HCT116 (cell line): ENCODE data around the gene GLMP. TPM values are rescaled to one million over a fixed set of nuclear protein-coding genes. Genes with fewer than 3 reads are reported as not detected.

Experiments
- ATAC-seq: fragments of 200-7000 bp; cut with Tn5 transposase; 2 replicates; pipeline ENCODE4 v1.9.1; 2020; ENCODE audit warnings: mild to moderate bottlenecking, moderate library complexity
- BruUV-seq: library from RNA; stranded (reverse); fragments of 400-500 nt; replicated peaks from 2 replicates; lab custom pipeline; 2021; lab: Mats Ljungman, UMichigan
- CTCF ChIA-PET: fragments of 300-600 bp; sonication (Branson Sonifier 250); formaldehyde crosslinking; loops from one replicate; lab custom pipeline; 2021; ENCODE audit warnings: antibody characterized with exemption; lab: Charles Lee
- POLR2A ChIA-PET: fragments of 300-600, 350-600 bp; sonication (Branson Sonifier 250); formaldehyde crosslinking; loops from one replicate; lab custom pipeline; 2021; ENCODE audit warnings: antibody characterized with exemption; lab: Charles Lee
- RAD21 ChIA-PET, 2 experiments: fragments of 300-600 bp; sonication (Branson Sonifier 250); formaldehyde crosslinking; loops; one replicate each; lab custom pipeline; 2023; ENCODE audit warnings: low total read pairs in 2 of 2; ENCODE audit not compliant: uncharacterized antibody in 2 of 2, unreplicated experiment in 2 of 2, low non-redundant PET in 1 of 2; lab: Charles Lee
- DNase-seq: peaks from one replicate; pipeline ENCODE4 v3.0.0-alpha.2; 2010; ENCODE audit warnings: low read depth, low spot score
- H2AFZ ChIP-seq: fragments of 200-600 bp; shearing (Covaris generic), sonication (generic); 2 replicates; pipeline ENCODE4 v1.6.1; 2017; ENCODE audit warnings: low read depth, mixed run types, mixed read lengths, antibody characterized with exemption, low read length; ENCODE audit not compliant: poor library complexity, severe bottlenecking
- H3K27ac ChIP-seq: 2 replicates; pipeline ENCODE4 v1.5.1; 2012; ENCODE audit warnings: low read depth, low read length
- H3K27me3 ChIP-seq: fragments of 200-600 bp; sonication (generic); 2 replicates; pipeline ENCODE4 v1.6.1; 2016; ENCODE audit warnings: mixed run types, low read length, mixed read lengths; ENCODE audit not compliant: insufficient read depth
- H3K36me3 ChIP-seq, 2 experiments: fragments of 200-500 bp in 1 of 2; fragments of 200-600 bp in 1 of 2; sonication (Bioruptor generic) in 1 of 2; sonication (generic) in 1 of 2; 2 replicates each; pipeline versions ENCODE4 v1.5.1 to v1.6.1; 2014 to 2016; ENCODE audit warnings: low read length in 2 of 2, inconsistent platforms in 1 of 2, mixed read lengths in 1 of 2, mixed run types in 1 of 2; ENCODE audit not compliant: insufficient read depth in 2 of 2, control insufficient read depth in 1 of 2
- H3K4me1 ChIP-seq, 2 experiments: fragments of 200-600 bp in 1 of 2; sonication (generic) in 1 of 2; 2 replicates each; pipeline versions ENCODE4 v1.5.1 to v1.6.1; 2012 to 2017; ENCODE audit warnings: low read length in 2 of 2, inconsistent platforms in 1 of 2, mild to moderate bottlenecking in 1 of 2, mixed read lengths in 1 of 2, mixed run types in 1 of 2, moderate library complexity in 1 of 2; ENCODE audit not compliant: insufficient read depth in 2 of 2, control insufficient read depth in 1 of 2
- H3K4me2 ChIP-seq: fragments of 200-600 bp; sonication (generic); 2 replicates; pipeline ENCODE4 v1.6.1; 2017; ENCODE audit warnings: mixed run types, low read length, mixed read lengths
- H3K4me3 ChIP-seq, 2 experiments: fragments of 200-600 bp in 1 of 2; sonication (generic) in 1 of 2; replicated peaks in 1 of 2; 2 replicates each; pipeline ENCODE4 v1.5.1; 2011 to 2016; ENCODE audit warnings: low read length in 2 of 2, control low read depth in 1 of 2, low read depth in 1 of 2, mild to moderate bottlenecking in 1 of 2, mixed read lengths in 1 of 2, mixed run types in 1 of 2
- H3K79me2 ChIP-seq: fragments of 200-600 bp; sonication (generic); 2 replicates; pipeline ENCODE4 v1.6.1; 2017; ENCODE audit warnings: mild to moderate bottlenecking, mixed run types, low read length, moderate library complexity, mixed read lengths; ENCODE audit not compliant: insufficient read depth
- H3K9ac ChIP-seq: fragments of 200-600 bp; sonication (generic); 2 replicates; pipeline ENCODE4 v1.6.1; 2016; ENCODE audit warnings: low read length, mixed read lengths
- H3K9me2 ChIP-seq: fragments of 200-600 bp; sonication (generic), shearing (Covaris generic); 2 replicates; pipeline ENCODE4 v1.6.1; 2017; ENCODE audit warnings: mixed run types, mild to moderate bottlenecking, moderate library complexity; ENCODE audit not compliant: insufficient read depth
- H3K9me3 ChIP-seq, 2 experiments: fragments of 200-500 bp in 1 of 2; fragments of 200-600 bp in 1 of 2; sonication (Bioruptor generic) in 1 of 2; sonication (generic) in 1 of 2; 2 replicates each; pipeline ENCODE4 v1.6.1; 2014 to 2017; ENCODE audit warnings: low read length in 2 of 2, mixed read lengths in 2 of 2, inconsistent platforms in 1 of 2, low read depth in 1 of 2, mild to moderate bottlenecking in 1 of 2, mixed run types in 1 of 2, moderate library complexity in 1 of 2; ENCODE audit not compliant: control insufficient read depth in 1 of 2, insufficient read depth in 1 of 2
- H4K20me1 ChIP-seq: fragments of 200-600 bp; sonication (generic), shearing (Covaris generic); 2 replicates; pipeline ENCODE4 v1.6.1; 2017; ENCODE audit warnings: mixed run types, mild to moderate bottlenecking, moderate library complexity; ENCODE audit not compliant: insufficient read depth
- ATF3 ChIP-seq: IDR thresholded peaks from 2 replicates; pipeline ENCODE4 v1.6.1; 2012
- CBX3 ChIP-seq: IDR thresholded peaks from 2 replicates; pipeline ENCODE4 v1.6.1; 2012; ENCODE audit warnings: low read depth
- CEBPB ChIP-seq: IDR thresholded peaks from 2 replicates; pipeline ENCODE4 v1.6.1; 2012; ENCODE audit warnings: low read depth
- EGR1 ChIP-seq: IDR thresholded peaks from 2 replicates; pipeline ENCODE4 v1.6.1; 2012; ENCODE audit warnings: low read depth
- ELF1 ChIP-seq: IDR thresholded peaks from 2 replicates; pipeline ENCODE4 v1.6.1; 2012; ENCODE audit warnings: low read depth, borderline replicate concordance
- EZH2 ChIP-seq: fragments of 200-600 bp; sonication (generic); IDR thresholded peaks from 2 replicates; pipeline ENCODE4 v1.6.1; 2017; ENCODE audit warnings: antibody characterized with exemption, mixed run types
- EZH2phosphoT487 ChIP-seq: fragments of 200-600 bp; IDR thresholded peaks from 2 replicates; pipeline ENCODE4 v1.6.1; 2018; ENCODE audit warnings: antibody characterized with exemption, borderline replicate concordance
- JUND ChIP-seq: IDR thresholded peaks from 2 replicates; pipeline ENCODE4 v1.6.1; 2012
- POLR2A ChIP-seq: IDR thresholded peaks from 2 replicates; pipeline ENCODE4 v1.7.0; 2011; ENCODE audit warnings: borderline replicate concordance; ENCODE audit not compliant: insufficient read depth, insufficient read length; ENCODE audit errors: extremely low read depth
- POLR2AphosphoS5 ChIP-seq: IDR thresholded peaks from 2 replicates; pipeline ENCODE4 v1.6.1; 2011; ENCODE audit warnings: mild to moderate bottlenecking, low read depth, low read length, moderate library complexity
- RAD21 ChIP-seq: IDR thresholded peaks from 2 replicates; pipeline ENCODE4 v1.6.1; 2012; ENCODE audit warnings: low read depth, mild to moderate bottlenecking
- SIN3A ChIP-seq: IDR thresholded peaks from 2 replicates; pipeline ENCODE4 v1.6.1; 2012; ENCODE audit warnings: low read depth
- SP1 ChIP-seq: IDR thresholded peaks from 2 replicates; pipeline ENCODE4 v1.6.1; 2012; ENCODE audit warnings: low read depth
- SRF ChIP-seq: IDR thresholded peaks from 2 replicates; pipeline ENCODE4 v1.6.1; 2012; ENCODE audit warnings: low read depth
- TCF7L2 ChIP-seq: IDR thresholded peaks from 2 replicates; pipeline ENCODE4 v1.7.0; 2011; ENCODE audit warnings: borderline replicate concordance, inconsistent platforms; ENCODE audit not compliant: insufficient read depth, insufficient read length; ENCODE audit errors: extremely low read depth
- YY1 ChIP-seq: IDR thresholded peaks from 2 replicates; pipeline ENCODE4 v1.6.1; 2011; ENCODE audit warnings: low read length, low read depth, moderate library complexity, mild to moderate bottlenecking; ENCODE audit not compliant: insufficient replicate concordance; ENCODE audit errors: extremely low read depth
- ZFX ChIP-seq: fragments of 450-650 bp; IDR thresholded peaks from 2 replicates; pipeline ENCODE4 v1.6.1; 2017
- ZNF274 ChIP-seq: fragments of 200-500 bp; sonication (Bioruptor generic); IDR thresholded peaks from 2 replicates; pipeline ENCODE4 v1.6.1; 2014; ENCODE audit warnings: mild to moderate bottlenecking, low read depth, low read length, inconsistent platforms
- intact Hi-C: fragments of 100-400 bp; cut with micrococcal nuclease; formaldehyde crosslinking; loops from 2 replicates; pipeline ENCODE4 v1.10.0; 2022
- total RNA-seq: library from RNA; stranded (reverse); gene quantifications from one replicate; pipeline ENCODE4 v1.2.1, GENCODE V29; 2021; ENCODE audit not compliant: unreplicated experiment
- TF ChIP-seq, protein P1 (sequence below): IDR thresholded peaks from 2 replicates; pipeline ENCODE4 v1.6.1; 2011; ENCODE audit warnings: mild to moderate bottlenecking, low read length, moderate library complexity; ENCODE audit not compliant: insufficient replicate concordance; ENCODE audit errors: extremely low read depth

GLMP gene
- total RNA-seq, 1 experiment from 2014 or later: 27.8 TPM

DNA sequence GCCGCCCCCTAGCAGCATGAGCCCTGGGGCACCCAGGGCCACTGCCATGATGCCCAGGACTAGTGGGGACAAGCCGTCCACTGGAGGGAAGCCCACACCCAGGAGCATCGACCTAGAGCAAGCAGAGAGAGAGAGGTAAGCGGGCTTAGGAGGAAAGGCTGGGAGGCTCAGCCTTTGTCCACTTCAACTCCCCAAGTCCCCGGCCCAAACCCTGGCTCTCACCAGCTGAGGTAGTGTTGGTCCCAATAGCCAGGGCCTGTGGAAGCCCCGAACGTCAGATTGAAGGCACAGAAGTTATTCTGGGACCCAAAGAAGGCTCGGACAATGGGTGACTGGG is 2.4 kb downstream of the GLMP start:
- Histone ChIP-seq H3K9me2 (no peaks in the 10 kb centered on the region), H3K79me2 (no peaks in the 10 kb centered on the region), H3K4me3 (no peak overlapping the region), H3K27me3 (no peaks in the 10 kb centered on the region), H2AFZ (no peak overlapping the region), H3K4me1 (peaks cover 4 to 14% of the 10 kb centered on the region in 2 experiments; a peak in 3 of 4 replicates), H3K36me3 (no peaks in the 10 kb centered on the region; a peak in 1 of 4 replicates), H4K20me1 (no peaks in the 10 kb centered on the region), H3K27ac (no peak overlapping the region), H3K9ac (no peak overlapping the region), H3K4me2 (no peak overlapping the region), H3K9me3 (no peaks in the 10 kb centered on the region)
- CTCF ChIA-PET: no interaction called here
- DNase-seq: no peak
- no TSS peak for BruUV-seq
- POLR2A ChIA-PET: no interaction called here
- no peak for ATAC-seq
- intact Hi-C loops: no loop called here
- RAD21 ChIA-PET: no interaction called here
- TF ChIP-seq SIN3A: no peak
- no peak for TF ChIP-seq EZH2
- TF ChIP-seq EZH2phosphoT487: no peak
- no peak for TF ChIP-seq POLR2AphosphoS5
- TF ChIP-seq POLR2A: no peak
- no peak for TF ChIP-seq RAD21
- no peak for TF ChIP-seq ZNF274
- TF ChIP-seq YY1: no peak
- TF ChIP-seq ATF3: no peak
- no peak for TF ChIP-seq ZFX
- TF ChIP-seq EGR1: no peak
- TF ChIP-seq JUND: no peak
- no peak for TF ChIP-seq SP1
- TF ChIP-seq CBX3: no peak
- TF ChIP-seq CEBPB: no peak
- TF ChIP-seq SRF: no peak
- TF ChIP-seq ELF1: no peak
- TF ChIP-seq, protein P1, sequence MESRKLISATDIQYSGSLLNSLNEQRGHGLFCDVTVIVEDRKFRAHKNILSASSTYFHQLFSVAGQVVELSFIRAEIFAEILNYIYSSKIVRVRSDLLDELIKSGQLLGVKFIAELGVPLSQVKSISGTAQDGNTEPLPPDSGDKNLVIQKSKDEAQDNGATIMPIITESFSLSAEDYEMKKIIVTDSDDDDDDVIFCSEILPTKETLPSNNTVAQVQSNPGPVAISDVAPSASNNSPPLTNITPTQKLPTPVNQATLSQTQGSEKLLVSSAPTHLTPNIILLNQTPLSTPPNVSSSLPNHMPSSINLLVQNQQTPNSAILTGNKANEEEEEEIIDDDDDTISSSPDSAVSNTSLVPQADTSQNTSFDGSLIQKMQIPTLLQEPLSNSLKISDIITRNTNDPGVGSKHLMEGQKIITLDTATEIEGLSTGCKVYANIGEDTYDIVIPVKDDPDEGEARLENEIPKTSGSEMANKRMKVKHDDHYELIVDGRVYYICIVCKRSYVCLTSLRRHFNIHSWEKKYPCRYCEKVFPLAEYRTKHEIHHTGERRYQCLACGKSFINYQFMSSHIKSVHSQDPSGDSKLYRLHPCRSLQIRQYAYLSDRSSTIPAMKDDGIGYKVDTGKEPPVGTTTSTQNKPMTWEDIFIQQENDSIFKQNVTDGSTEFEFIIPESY: no peak
- TF ChIP-seq TCF7L2: no peak
